ENCODE measurements around the gene ANK3.
A peak's percentile ranks its signal among the peaks of the same experiment; 100 is the strongest.

ANK3 gene

DNA sequence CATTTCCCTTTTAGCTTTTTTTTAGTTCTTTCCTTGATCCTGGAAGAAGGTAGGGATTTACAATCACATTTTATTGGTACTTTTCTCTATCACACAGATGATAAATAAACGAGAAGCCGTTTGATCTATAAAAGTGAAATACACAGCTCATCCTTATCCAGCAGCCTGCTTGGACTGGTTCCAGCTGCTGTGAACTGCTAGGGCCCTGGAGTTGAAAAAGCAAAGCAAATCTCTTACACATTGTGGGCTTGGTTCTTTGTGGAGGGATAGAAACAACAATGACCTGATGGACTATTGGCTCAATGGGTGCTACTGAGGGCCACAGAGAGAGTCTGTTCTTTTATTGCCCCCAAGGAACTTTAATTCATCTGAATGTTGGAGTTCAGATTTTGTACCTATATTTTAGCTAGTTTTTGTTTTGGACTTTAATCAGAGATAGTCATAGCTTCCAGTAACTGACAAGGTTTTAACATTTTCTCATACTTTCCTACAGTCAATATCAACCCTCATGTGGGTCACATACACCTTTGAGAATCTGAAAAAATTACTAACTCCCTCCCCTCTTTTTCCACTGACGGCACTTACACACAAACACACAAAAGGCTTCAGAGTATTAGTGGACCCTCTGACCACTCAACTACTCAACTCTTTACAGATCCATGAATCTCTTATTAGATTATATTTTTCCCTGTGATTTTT is 391.7 kb downstream of the ANK3 start:
- Histone ChIP-seq H2AK5ac (ENCODE audit: low read length) (no peak overlapping the region), H3K27me3 (ENCODE audit: insufficient read depth, low read length) (no peaks in the 10 kb centered on the region), H3K4me1 (ENCODE audit: control insufficient read depth in 1 of 2, insufficient read depth in 2 of 2, low read length in 2 of 2) (no peaks in the 10 kb centered on the region), H3K23ac (ENCODE audit: low read length) (no peak overlapping the region), H3K9me3 (ENCODE audit: insufficient read depth, low read depth, low read length) (no peaks in the 10 kb centered on the region), H2BK120ac (ENCODE audit: insufficient read depth, low read length, poor library complexity) (no peak overlapping the region), H4K91ac (ENCODE audit: low read depth, low read length) (no peak overlapping the region), H3K9ac (ENCODE audit: low read length) (no peak overlapping the region), H3K4me3 (ENCODE audit: low read depth, low read length) (no peak overlapping the region), H2AFZ (ENCODE audit: insufficient read depth, low read length, poor library complexity) (no peak overlapping the region), H4K12ac (ENCODE audit: low read depth, low read length) (no peak overlapping the region), H3K14ac (ENCODE audit: low read length) (no peak overlapping the region), H3K4ac (ENCODE audit: low read depth, low read length) (no peak overlapping the region), H3K27ac (ENCODE audit: low read depth, low read length) (no peak overlapping the region), H3K4me2 (ENCODE audit: low read length) (no peak overlapping the region), H2BK12ac (ENCODE audit: low read length) (no peak overlapping the region), H3K36me3 (ENCODE audit: control insufficient read depth in 1 of 2, insufficient read depth in 2 of 2, low read length in 2 of 2) (no peaks in the 10 kb centered on the region), H3K18ac (ENCODE audit: low read length) (no peak overlapping the region), H3K79me1 (ENCODE audit: low read length) (no peaks in the 10 kb centered on the region), H3K79me2 (ENCODE audit: control insufficient read depth, insufficient read depth, low read length, poor library complexity) (no peaks in the 10 kb centered on the region), H2BK5ac (ENCODE audit: low read depth, low read length, poor library complexity) (no peak overlapping the region), H4K8ac (ENCODE audit: low read depth, low read length) (no peak overlapping the region)
- DNase-seq: no peak
- WGBS (ENCODE audit: extremely low coverage, insufficient coverage, insufficient read length): no CpG with 5 or more reads among the region's 3 CpGs

GRCh38 chr10:59995862-59996261 is 393.8 kb downstream of the ANK3 start:
- H2BK5ac ChIP-seq (ENCODE audit: low read depth, low read length, poor library complexity): no peak overlapping the region
- no peak overlapping the region for H3K4me2 ChIP-seq (ENCODE audit: low read length)
- H3K27ac ChIP-seq (ENCODE audit: low read depth, low read length): no peak overlapping the region
- H3K4me3 ChIP-seq (ENCODE audit: low read depth, low read length): no peak overlapping the region
- no peaks in the 10 kb centered on the region for H3K4me1 ChIP-seq (ENCODE audit: control insufficient read depth in 1 of 2, insufficient read depth in 2 of 2, low read length in 2 of 2)
- H3K36me3 ChIP-seq (ENCODE audit: control insufficient read depth in 1 of 2, insufficient read depth in 2 of 2, low read length in 2 of 2): no peaks in the 10 kb centered on the region
- H4K91ac ChIP-seq (ENCODE audit: low read depth, low read length): no peak overlapping the region
- no peaks in the 10 kb centered on the region for H3K9me3 ChIP-seq (ENCODE audit: insufficient read depth, low read depth, low read length)
- no peak overlapping the region for H2BK12ac ChIP-seq (ENCODE audit: low read length)
- H3K79me2 ChIP-seq (ENCODE audit: control insufficient read depth, insufficient read depth, low read length, poor library complexity): no peaks in the 10 kb centered on the region
- H3K27me3 ChIP-seq (ENCODE audit: insufficient read depth, low read length): no peaks in the 10 kb centered on the region
- H3K23ac ChIP-seq (ENCODE audit: low read length): no peak overlapping the region
- no peak overlapping the region for H2BK120ac ChIP-seq (ENCODE audit: insufficient read depth, low read length, poor library complexity)
- DNase-seq: no peak
- no peak overlapping the region for H4K12ac ChIP-seq (ENCODE audit: low read depth, low read length)
- H4K8ac ChIP-seq (ENCODE audit: low read depth, low read length): no peak overlapping the region
- no peak overlapping the region for H3K9ac ChIP-seq (ENCODE audit: low read length)
- no peak overlapping the region for H2AFZ ChIP-seq (ENCODE audit: insufficient read depth, low read length, poor library complexity)
- H2AK5ac ChIP-seq (ENCODE audit: low read length): no peak overlapping the region
- H3K4ac ChIP-seq (ENCODE audit: low read depth, low read length): no peak overlapping the region
- H3K14ac ChIP-seq (ENCODE audit: low read length): no peak overlapping the region
- no peaks in the 10 kb centered on the region for H3K79me1 ChIP-seq (ENCODE audit: low read length)
- no peak overlapping the region for H3K18ac ChIP-seq (ENCODE audit: low read length)

DNA sequence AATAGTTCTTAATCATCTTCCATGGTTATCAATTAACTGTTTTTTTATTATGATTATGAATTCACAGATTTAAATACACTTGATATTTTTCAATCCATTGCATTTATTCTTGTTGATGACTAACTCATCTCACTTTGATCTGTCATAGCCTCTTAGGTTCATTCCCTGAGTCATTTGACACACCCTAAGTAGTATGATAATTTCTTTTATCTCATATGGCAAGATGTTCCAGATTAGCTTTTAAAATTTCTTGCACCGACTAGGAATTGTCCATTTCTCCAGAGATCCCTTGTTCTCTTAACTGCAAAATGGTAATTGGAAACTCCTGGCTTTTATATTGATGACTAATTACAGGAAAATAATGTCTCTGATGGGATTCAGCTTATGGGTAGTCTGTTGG is 395.7 kb downstream of the ANK3 start:
- no peak overlapping the region for H3K14ac ChIP-seq (ENCODE audit: low read length)
- H2AFZ ChIP-seq (ENCODE audit: insufficient read depth, low read length, poor library complexity): no peak overlapping the region
- H2BK5ac ChIP-seq (ENCODE audit: low read depth, low read length, poor library complexity): no peak overlapping the region
- no peak overlapping the region for H3K18ac ChIP-seq (ENCODE audit: low read length)
- no peak overlapping the region for H3K9ac ChIP-seq (ENCODE audit: low read length)
- H3K79me1 ChIP-seq (ENCODE audit: low read length): no peaks in the 10 kb centered on the region
- no peak overlapping the region for H2BK120ac ChIP-seq (ENCODE audit: insufficient read depth, low read length, poor library complexity)
- H3K27me3 ChIP-seq (ENCODE audit: insufficient read depth, low read length): no peaks in the 10 kb centered on the region
- H3K4me1 ChIP-seq (ENCODE audit: control insufficient read depth in 1 of 2, insufficient read depth in 2 of 2, low read length in 2 of 2): no peaks in the 10 kb centered on the region
- H3K36me3 ChIP-seq (ENCODE audit: control insufficient read depth in 1 of 2, insufficient read depth in 2 of 2, low read length in 2 of 2): no peaks in the 10 kb centered on the region
- no peak overlapping the region for H3K4me3 ChIP-seq (ENCODE audit: low read depth, low read length)
- H4K8ac ChIP-seq (ENCODE audit: low read depth, low read length): no peak overlapping the region
- no peaks in the 10 kb centered on the region for H3K79me2 ChIP-seq (ENCODE audit: control insufficient read depth, insufficient read depth, low read length, poor library complexity)
- no peak overlapping the region for H4K12ac ChIP-seq (ENCODE audit: low read depth, low read length)
- H4K91ac ChIP-seq (ENCODE audit: low read depth, low read length): no peak overlapping the region
- no peak overlapping the region for H2BK12ac ChIP-seq (ENCODE audit: low read length)
- no peak overlapping the region for H3K4me2 ChIP-seq (ENCODE audit: low read length)
- no peak overlapping the region for H3K27ac ChIP-seq (ENCODE audit: low read depth, low read length)
- H3K23ac ChIP-seq (ENCODE audit: low read length): no peak overlapping the region
- no peak overlapping the region for H2AK5ac ChIP-seq (ENCODE audit: low read length)
- DNase-seq: no peak
- H3K4ac ChIP-seq (ENCODE audit: low read depth, low read length): no peak overlapping the region
- H3K9me3 ChIP-seq (ENCODE audit: insufficient read depth, low read depth, low read length): no peaks in the 10 kb centered on the region
- WGBS (ENCODE audit: extremely low coverage, insufficient coverage, insufficient read length): no CpG with 5 or more reads among the region's 1 CpG

DNA sequence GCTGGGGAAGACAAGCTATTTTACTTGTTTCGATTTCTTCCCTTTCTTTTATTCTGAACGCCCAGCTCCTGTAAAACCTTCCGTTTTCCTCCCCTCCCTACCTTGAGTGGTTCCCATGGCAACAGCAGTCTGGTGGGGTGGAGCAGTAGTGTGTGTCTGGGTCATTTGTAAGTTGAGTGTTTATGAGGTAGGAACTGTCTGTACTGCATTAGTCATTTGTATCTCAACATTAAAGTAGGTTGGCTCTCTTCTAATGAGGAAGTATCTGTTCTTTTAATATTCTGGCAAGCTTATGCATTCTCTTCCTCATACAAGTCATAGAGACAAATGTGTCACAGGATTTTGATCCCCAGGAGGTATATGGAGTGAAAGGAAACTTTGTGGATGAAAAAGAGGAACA is 398.0 kb downstream of the ANK3 start:
- H3K79me2 ChIP-seq (ENCODE audit: control insufficient read depth, insufficient read depth, low read length, poor library complexity): no peaks in the 10 kb centered on the region
- no peak overlapping the region for H2BK5ac ChIP-seq (ENCODE audit: low read depth, low read length, poor library complexity)
- H3K4me1 ChIP-seq (ENCODE audit: control insufficient read depth in 1 of 2, insufficient read depth in 2 of 2, low read length in 2 of 2): no peaks in the 10 kb centered on the region
- H3K14ac ChIP-seq (ENCODE audit: low read length): no peak overlapping the region
- H3K4ac ChIP-seq (ENCODE audit: low read depth, low read length): no peak overlapping the region
- DNase-seq: peak in 1 of 2 donors; percentile 33
- no peak overlapping the region for H3K4me2 ChIP-seq (ENCODE audit: low read length)
- H4K12ac ChIP-seq (ENCODE audit: low read depth, low read length): no peak overlapping the region
- H2AFZ ChIP-seq (ENCODE audit: insufficient read depth, low read length, poor library complexity): no peak overlapping the region
- no peaks in the 10 kb centered on the region for H3K36me3 ChIP-seq (ENCODE audit: control insufficient read depth in 1 of 2, insufficient read depth in 2 of 2, low read length in 2 of 2)
- H2AK5ac ChIP-seq (ENCODE audit: low read length): no peak overlapping the region
- no peak overlapping the region for H3K27ac ChIP-seq (ENCODE audit: low read depth, low read length)
- H3K18ac ChIP-seq (ENCODE audit: low read length): no peak overlapping the region
- no peak overlapping the region for H4K91ac ChIP-seq (ENCODE audit: low read depth, low read length)
- WGBS (ENCODE audit: extremely low coverage, insufficient coverage, insufficient read length): no CpG with 5 or more reads among the region's 3 CpGs
- H3K23ac ChIP-seq (ENCODE audit: low read length): no peak overlapping the region
- H2BK120ac ChIP-seq (ENCODE audit: insufficient read depth, low read length, poor library complexity): no peak overlapping the region
- H3K4me3 ChIP-seq (ENCODE audit: low read depth, low read length): no peak overlapping the region
- no peak overlapping the region for H3K9ac ChIP-seq (ENCODE audit: low read length)
- no peak overlapping the region for H2BK12ac ChIP-seq (ENCODE audit: low read length)
- no peaks in the 10 kb centered on the region for H3K9me3 ChIP-seq (ENCODE audit: insufficient read depth, low read depth, low read length)
- H4K8ac ChIP-seq (ENCODE audit: low read depth, low read length): no peak overlapping the region
- H3K79me1 ChIP-seq (ENCODE audit: low read length): no peaks in the 10 kb centered on the region
- no peaks in the 10 kb centered on the region for H3K27me3 ChIP-seq (ENCODE audit: insufficient read depth, low read length)

All from trophoblast cell (in vitro differentiated cells and primary cell).